Measurements from ENCODE around the gene HIBADH.

Gene HIBADH

DNA sequence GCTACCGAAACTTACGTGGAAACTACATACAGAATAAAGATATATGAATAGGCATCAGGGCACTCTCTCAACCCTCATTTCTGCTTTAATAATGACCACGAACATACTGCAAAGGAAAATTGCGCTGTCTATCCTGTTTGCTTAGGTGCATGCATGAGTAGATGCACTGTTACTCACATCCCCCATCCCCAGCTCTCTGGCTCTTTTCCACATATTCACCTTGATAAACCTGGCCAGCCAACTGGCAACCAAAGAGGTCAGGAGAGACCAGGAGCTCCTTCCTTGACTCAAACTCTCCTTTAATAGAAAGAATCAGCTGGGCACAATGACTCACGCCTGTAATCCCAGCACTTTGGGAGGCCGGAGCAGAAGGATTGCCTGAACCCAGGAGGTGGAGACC is 29.6 kb downstream of the HIBADH start:
- peaks cover 7% of the 10 kb centered on the region for H3K4me1 Mint-ChIP-seq
- H3K36me3 Mint-ChIP-seq (ENCODE audit: low read depth), result peaks cover 38% of the 10 kb centered on the region
- H3K4me3 Mint-ChIP-seq, result no peak overlapping the region
- TF ChIP-seq CTCF (IDR thresholded peaks at IDR 0.05; ENCODE audit: unreplicated experiment in 3 of 3), result no peak
- H3K27ac Mint-ChIP-seq, result no peak overlapping the region
- no peaks in the 10 kb centered on the region for H3K9me3 Mint-ChIP-seq
- H3K27me3 Mint-ChIP-seq (ENCODE audit: low read depth), result no peaks in the 10 kb centered on the region

- Mint-ChIP-seq H3K36me3 (ENCODE audit: low read depth) (peaks cover 39% of the 10 kb centered on the region), H3K4me3 (no peak overlapping the region)
Observed at GRCh38 chr7:27631391-27631790, 31.3 kb downstream of the HIBADH start.

GRCh38 chr7:27627146-27627545 is 35.5 kb downstream of the HIBADH start:
- no peak overlapping the region for H3K27ac Mint-ChIP-seq
- H3K9me3 Mint-ChIP-seq, result peaks cover 18% of the 10 kb centered on the region
- peaks cover 56% of the 10 kb centered on the region for H3K36me3 Mint-ChIP-seq (ENCODE audit: low read depth)
- TF ChIP-seq CTCF (IDR thresholded peaks at IDR 0.05; ENCODE audit: unreplicated experiment in 3 of 3), result no peak
- H3K4me1 Mint-ChIP-seq, result no peaks in the 10 kb centered on the region
- H3K27me3 Mint-ChIP-seq (ENCODE audit: low read depth), result no peaks in the 10 kb centered on the region
- H3K4me3 Mint-ChIP-seq, result no peak overlapping the region

More at GRCh38 chr7:27631391-27631790, 31.3 kb downstream of the HIBADH start:
- no peak for TF ChIP-seq CTCF (IDR thresholded peaks at IDR 0.05; ENCODE audit: unreplicated experiment in 3 of 3)
- Mint-ChIP-seq H3K27me3 (ENCODE audit: low read depth) (no peaks in the 10 kb centered on the region), H3K27ac (no peak overlapping the region), H3K9me3 (no peaks in the 10 kb centered on the region), H3K4me1 (peaks cover 2% of the 10 kb centered on the region)

DNA sequence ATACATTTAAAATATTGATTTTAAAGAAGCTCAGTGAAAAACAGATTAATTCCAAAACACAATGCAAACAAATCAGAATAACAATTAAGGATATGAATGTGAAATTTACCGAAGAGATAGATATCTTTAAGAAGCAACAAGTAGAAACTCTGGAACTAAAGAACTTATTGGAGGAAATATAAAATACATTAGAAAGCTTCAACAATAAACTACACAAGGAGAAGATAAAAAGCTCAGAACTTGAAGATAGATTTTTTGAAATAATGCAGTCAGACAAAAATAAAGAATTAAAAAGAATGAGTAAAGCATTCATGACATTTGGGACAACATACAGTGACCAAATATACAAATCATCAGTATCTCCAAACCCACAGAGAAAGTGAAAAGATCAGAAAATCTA is 43.2 kb downstream of the HIBADH start:
- H3K9me3 Mint-ChIP-seq, result peaks cover 54% of the 10 kb centered on the region
- no peak for TF ChIP-seq CTCF (IDR thresholded peaks at IDR 0.05; ENCODE audit: unreplicated experiment in 3 of 3)
- H3K4me3 Mint-ChIP-seq, result no peak overlapping the region
- no peaks in the 10 kb centered on the region for H3K27me3 Mint-ChIP-seq (ENCODE audit: low read depth)
- no peaks in the 10 kb centered on the region for H3K4me1 Mint-ChIP-seq
- H3K36me3 Mint-ChIP-seq (ENCODE audit: low read depth), result peaks cover 94% of the 10 kb centered on the region
- no peak overlapping the region for H3K27ac Mint-ChIP-seq

- H3K27me3 Mint-ChIP-seq (ENCODE audit: low read depth), result no peaks in the 10 kb centered on the region
- no peak overlapping the region for H3K27ac Mint-ChIP-seq
- H3K9me3 Mint-ChIP-seq, result peaks cover 44% of the 10 kb centered on the region
- no peak overlapping the region for H3K4me3 Mint-ChIP-seq
- H3K36me3 Mint-ChIP-seq (ENCODE audit: low read depth), result peaks cover 82% of the 10 kb centered on the region
- no peaks in the 10 kb centered on the region for H3K4me1 Mint-ChIP-seq
- TF ChIP-seq CTCF (IDR thresholded peaks at IDR 0.05; ENCODE audit: unreplicated experiment in 3 of 3), result no peak
Observed at GRCh38 chr7:27617651-27618381, 44.9 kb downstream of the HIBADH start.

GRCh38 chr7:27616914-27617548 is 45.7 kb downstream of the HIBADH start:
- H3K4me3 Mint-ChIP-seq, result no peak overlapping the region
- no peak overlapping the region for H3K27ac Mint-ChIP-seq
- peaks cover 37% of the 10 kb centered on the region for H3K9me3 Mint-ChIP-seq
- H3K4me1 Mint-ChIP-seq, result no peaks in the 10 kb centered on the region
- TF ChIP-seq CTCF (IDR thresholded peaks at IDR 0.05; ENCODE audit: unreplicated experiment in 3 of 3), result no peak
- peaks cover 74% of the 10 kb centered on the region for H3K36me3 Mint-ChIP-seq (ENCODE audit: low read depth)
- no peaks in the 10 kb centered on the region for H3K27me3 Mint-ChIP-seq (ENCODE audit: low read depth)
